ENCODE results near the gene DIPK2B. TPM values are rescaled to one million over a fixed set of nuclear protein-coding genes. Genes with fewer than 3 reads are reported as not detected.

Gene DIPK2B, protein sequence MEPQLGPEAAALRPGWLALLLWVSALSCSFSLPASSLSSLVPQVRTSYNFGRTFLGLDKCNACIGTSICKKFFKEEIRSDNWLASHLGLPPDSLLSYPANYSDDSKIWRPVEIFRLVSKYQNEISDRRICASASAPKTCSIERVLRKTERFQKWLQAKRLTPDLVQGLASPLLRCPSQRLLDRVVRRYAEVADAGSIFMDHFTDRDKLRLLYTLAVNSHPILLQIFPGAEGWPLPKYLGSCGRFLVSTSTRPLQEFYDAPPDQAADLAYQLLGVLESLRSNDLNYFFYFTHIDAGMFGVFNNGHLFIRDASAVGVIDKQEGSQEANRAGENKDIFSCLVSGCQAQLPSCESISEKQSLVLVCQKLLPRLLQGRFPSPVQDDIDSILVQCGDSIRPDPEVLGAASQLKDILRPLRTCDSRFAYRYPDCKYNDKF
- total RNA-seq: not detected in 3 replicates
- long read RNA-seq: 0 reads

DNA sequence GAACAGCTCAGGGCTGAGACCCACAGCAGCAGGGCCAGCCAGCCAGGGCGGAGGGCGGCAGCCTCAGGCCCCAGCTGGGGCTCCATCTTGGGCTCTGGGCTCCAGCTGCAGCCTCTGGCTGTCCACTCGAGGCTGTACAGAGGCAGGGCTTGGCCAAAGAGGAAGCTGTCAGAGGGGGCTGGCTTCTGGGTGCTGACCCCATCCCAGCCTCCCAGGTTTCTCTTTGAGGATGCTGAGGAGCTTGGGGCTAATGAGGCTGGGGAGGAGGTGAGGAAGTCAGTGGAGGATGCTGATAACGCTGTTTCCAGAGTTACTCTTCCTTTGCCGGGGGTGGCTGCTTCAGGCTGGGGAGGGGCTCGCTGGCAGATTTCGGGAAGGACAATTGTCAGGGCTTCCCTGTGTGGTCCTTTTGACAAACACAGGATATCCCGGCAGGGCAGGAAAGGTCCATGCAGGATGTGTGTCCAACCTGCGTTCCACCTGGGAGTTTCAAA, at the start of gene DIPK2B:
TSS of gene DIPK2B (minus strand) at position 136 of the 494 bp plus-strand sequence. CDS start at position 86, 50 bp downstream.
- Mint-ChIP-seq H3K36me3 (ENCODE audit: low read depth) (no peaks in the 10 kb centered on the region), H3K4me3 (ENCODE audit: unreplicated experiment) (no peak within 1 kb of the TSS), H3K9me3 (ENCODE audit: low read depth) (peaks cover 16% of the 10 kb centered on the region), H3K27me3 (ENCODE audit: low read depth) (peaks cover 12% of the 10 kb centered on the region), H3K27ac (ENCODE audit: unreplicated experiment) (no peak within 1 kb of the TSS), H3K4me1 (ENCODE audit: low read depth) (peaks cover 10% of the 10 kb centered on the region)
- no peak for TF ChIP-seq CTCF (IDR thresholded peaks at IDR 0.05)
- DNase-seq (ENCODE audit: low spot score): no peak

DNA sequence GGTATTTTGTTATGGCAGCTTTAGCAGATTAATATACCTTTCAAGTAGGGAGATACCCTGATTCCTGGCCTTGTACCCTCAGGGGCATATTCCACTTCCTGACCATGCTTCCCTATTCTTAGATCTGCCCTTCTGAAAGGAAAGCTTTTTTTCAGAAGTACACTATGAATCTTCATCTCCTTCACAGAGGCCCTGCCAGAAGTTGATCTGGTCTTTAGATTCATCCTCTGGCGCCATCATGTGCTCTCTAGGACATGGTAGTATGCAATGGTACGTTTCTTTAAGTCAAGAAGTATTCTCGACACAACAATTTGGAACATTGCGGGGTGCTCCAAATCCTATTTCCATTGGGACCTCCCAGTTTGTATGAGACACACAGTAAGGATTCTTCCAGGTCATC, 39.6 kb upstream of the DIPK2B start:
- Mint-ChIP-seq H3K9me3 (ENCODE audit: low read depth) (peaks cover 32% of the 10 kb centered on the region), H3K27ac (ENCODE audit: unreplicated experiment) (no peak overlapping the region), H3K36me3 (ENCODE audit: low read depth) (no peaks in the 10 kb centered on the region), H3K4me3 (ENCODE audit: unreplicated experiment) (no peak overlapping the region), H3K27me3 (ENCODE audit: low read depth) (no peaks in the 10 kb centered on the region), H3K4me1 (ENCODE audit: low read depth) (no peaks in the 10 kb centered on the region)
- TF ChIP-seq CTCF (IDR thresholded peaks at IDR 0.05): no peak
- DNase-seq (ENCODE audit: low spot score): no peak

- Mint-ChIP-seq H3K36me3 (ENCODE audit: low read depth) (no peaks in the 10 kb centered on the region), H3K4me1 (ENCODE audit: low read depth) (no peaks in the 10 kb centered on the region), H3K27me3 (ENCODE audit: low read depth) (no peaks in the 10 kb centered on the region), H3K27ac (ENCODE audit: unreplicated experiment) (no peak overlapping the region), H3K9me3 (ENCODE audit: low read depth) (peaks cover 27% of the 10 kb centered on the region), H3K4me3 (ENCODE audit: unreplicated experiment) (no peak overlapping the region)
- no peak for DNase-seq (ENCODE audit: low spot score)
- TF ChIP-seq CTCF (IDR thresholded peaks at IDR 0.05): no peak
Measured at GRCh38 chrX:45238489-45238888, 37.8 kb upstream of the DIPK2B start.

DNA sequence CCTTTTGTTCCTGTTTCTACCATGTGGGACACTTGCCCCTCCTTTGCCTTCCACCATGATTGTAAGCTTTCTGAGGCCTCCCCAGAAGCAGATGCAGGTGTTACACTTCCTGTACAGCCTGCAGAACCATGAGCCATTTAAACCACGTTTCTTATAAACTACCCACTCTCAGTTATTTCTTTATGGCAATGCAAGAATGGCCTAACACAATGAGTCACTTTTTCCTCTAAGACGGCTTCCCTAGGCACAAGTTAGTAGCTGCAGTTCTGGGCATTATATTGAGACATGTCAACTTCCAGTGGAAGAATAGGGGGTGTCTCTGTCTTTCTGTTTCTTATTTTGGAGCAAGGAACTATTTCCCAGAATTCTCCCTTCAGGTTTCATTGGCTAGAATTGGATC, 32.9 kb upstream of the DIPK2B start:
- Mint-ChIP-seq H3K36me3 (ENCODE audit: low read depth) (no peaks in the 10 kb centered on the region), H3K4me3 (ENCODE audit: unreplicated experiment) (no peak overlapping the region), H3K4me1 (ENCODE audit: low read depth) (no peaks in the 10 kb centered on the region), H3K27ac (ENCODE audit: unreplicated experiment) (no peak overlapping the region), H3K27me3 (ENCODE audit: low read depth) (peaks cover 1% of the 10 kb centered on the region), H3K9me3 (ENCODE audit: low read depth) (peaks cover 31% of the 10 kb centered on the region)
- no peak for TF ChIP-seq CTCF (IDR thresholded peaks at IDR 0.05)
- DNase-seq (ENCODE audit: low spot score): no peak

DNA sequence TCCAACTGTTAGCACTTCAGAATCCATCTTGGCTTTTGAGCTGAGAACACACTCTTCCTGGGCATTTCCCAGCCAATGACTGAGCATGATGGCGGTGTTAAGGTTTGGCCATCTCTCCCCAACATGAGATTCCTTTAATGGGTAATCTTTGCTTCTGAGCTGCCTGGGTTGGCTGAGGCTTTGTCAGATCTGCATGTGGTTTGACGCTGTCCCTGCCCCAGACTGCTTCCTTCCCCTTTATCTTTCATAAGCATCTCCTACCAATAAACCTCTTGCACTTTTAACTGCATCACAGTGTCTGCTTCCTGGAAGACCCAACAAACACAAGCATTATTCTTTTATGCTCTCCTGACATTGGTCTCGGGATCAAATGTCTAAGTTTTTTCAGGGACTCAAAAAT, 31.5 kb upstream of the DIPK2B start:
- H3K9me3 Mint-ChIP-seq (ENCODE audit: low read depth): peaks cover 26% of the 10 kb centered on the region
- no peak for TF ChIP-seq CTCF (IDR thresholded peaks at IDR 0.05)
- H3K4me3 Mint-ChIP-seq (ENCODE audit: unreplicated experiment): no peak overlapping the region
- H3K36me3 Mint-ChIP-seq (ENCODE audit: low read depth): no peaks in the 10 kb centered on the region
- no peak overlapping the region for H3K27ac Mint-ChIP-seq (ENCODE audit: unreplicated experiment)
- no peaks in the 10 kb centered on the region for H3K4me1 Mint-ChIP-seq (ENCODE audit: low read depth)
- no peak for DNase-seq (ENCODE audit: low spot score)
- peaks cover 4% of the 10 kb centered on the region for H3K27me3 Mint-ChIP-seq (ENCODE audit: low read depth)

All from chondrocyte (in vitro differentiated cells).